NCI-H1930 (cell line): ENCODE results near the gene TMEM248.
"Not testable (repeated sequence)": the region's sequence is repeated elsewhere in the genome, so short reads cannot be mapped to it uniquely, and the experiment has no call there.

Experiments
- DNase-seq, 2 experiments: peaks; one replicate each; lab custom pipeline; 2025; lab: John Stamatoyannopoulos, UW

The TMEM248 gene

DNA sequence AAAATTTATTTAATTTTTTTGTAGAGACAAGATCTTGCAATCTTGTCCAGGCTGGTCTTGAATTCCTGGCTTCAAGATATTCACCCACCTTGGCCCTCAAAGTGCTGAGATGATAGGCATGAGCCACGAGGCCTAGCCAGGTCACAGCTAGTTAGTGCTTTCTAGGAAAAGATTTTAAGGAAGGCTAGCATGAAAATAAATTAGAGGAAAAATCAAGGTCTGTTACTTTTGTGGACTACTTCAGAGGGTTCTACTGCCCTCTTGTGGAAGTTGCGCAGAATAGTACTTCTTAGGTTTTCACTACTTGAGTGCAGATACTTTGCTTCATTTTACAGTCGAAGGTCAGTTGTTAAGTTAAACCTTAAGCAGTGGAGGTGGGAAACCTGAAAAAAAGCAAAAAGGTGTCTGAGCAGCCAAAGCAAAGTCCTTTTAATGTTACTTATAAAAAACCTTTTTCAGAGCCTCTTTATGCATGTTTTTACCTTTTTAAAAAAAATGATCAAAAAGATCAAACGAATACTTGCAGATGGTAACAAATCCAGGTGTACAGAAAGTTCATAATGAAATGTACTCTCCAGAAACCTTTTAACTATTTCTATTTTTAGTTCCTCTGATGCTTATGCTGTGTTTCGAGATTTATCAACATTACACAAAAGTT lies 79.7 kb downstream of the TMEM248 start:
- not testable (repeated sequence) for DNase-seq

DNA sequence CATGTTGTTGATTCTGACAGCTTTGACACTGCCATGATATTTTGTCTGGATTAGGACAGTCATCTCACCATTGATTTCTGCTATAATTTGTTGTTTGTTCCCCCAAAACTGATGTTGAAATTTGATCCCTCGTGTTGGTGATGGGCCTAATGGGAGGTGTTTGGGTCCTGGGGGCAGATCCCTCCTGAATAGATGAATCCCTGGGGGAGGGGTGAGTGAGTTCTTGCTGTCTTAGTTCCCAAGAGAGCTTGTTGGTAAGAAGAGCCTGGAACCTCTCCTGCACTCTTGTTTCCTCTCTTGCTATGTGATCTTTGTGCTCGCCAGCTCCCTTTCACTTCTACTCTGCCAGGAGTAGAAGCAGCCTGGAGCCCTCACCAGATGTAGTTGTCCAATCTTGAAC lies 83.1 kb downstream of the TMEM248 start:
- not testable (repeated sequence) for DNase-seq

DNA sequence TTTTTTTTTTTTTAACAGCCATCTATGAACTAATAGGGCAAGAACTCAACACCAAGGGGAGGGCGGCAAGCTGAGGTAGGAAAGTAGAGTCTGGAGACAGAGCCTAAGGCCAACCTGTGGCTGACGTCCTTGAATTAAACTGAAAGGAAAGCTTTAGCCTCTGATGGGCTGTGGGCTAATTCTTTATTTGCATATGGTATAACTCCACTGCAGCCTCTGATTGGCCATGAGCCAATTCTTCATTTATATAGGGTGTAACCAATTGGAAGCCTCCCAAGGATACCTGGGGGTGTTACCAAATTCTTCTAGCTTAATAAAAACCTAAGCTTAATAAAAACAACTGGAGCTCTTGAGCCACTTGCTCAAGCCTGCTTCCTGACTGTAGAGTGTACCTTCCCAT lies 85.9 kb downstream of the TMEM248 start:
- DNase-seq = no peak
